ENCODE data around the gene FXYD6.

DNA sequence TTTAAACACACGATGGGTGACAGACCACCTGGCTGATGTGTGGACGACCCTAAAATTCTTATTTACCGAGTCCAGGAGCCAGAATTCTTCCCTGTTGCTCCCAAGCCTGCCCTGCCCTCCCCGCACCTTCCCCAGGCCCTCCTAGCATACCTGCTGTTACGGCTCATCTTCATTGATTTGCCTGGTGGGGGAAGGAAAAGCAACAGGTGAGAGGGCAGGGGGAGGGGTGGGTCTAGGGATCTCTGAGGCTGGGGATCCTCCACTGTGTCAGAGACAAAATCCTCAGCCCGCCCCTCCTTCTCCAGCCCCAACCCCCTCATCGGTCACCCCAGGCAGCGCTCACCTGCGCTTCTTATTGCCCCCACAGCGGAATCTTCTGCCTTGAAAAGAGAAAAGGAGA, 55.9 kb downstream of the FXYD6 start:
- TF ChIP-seq, protein P1, sequence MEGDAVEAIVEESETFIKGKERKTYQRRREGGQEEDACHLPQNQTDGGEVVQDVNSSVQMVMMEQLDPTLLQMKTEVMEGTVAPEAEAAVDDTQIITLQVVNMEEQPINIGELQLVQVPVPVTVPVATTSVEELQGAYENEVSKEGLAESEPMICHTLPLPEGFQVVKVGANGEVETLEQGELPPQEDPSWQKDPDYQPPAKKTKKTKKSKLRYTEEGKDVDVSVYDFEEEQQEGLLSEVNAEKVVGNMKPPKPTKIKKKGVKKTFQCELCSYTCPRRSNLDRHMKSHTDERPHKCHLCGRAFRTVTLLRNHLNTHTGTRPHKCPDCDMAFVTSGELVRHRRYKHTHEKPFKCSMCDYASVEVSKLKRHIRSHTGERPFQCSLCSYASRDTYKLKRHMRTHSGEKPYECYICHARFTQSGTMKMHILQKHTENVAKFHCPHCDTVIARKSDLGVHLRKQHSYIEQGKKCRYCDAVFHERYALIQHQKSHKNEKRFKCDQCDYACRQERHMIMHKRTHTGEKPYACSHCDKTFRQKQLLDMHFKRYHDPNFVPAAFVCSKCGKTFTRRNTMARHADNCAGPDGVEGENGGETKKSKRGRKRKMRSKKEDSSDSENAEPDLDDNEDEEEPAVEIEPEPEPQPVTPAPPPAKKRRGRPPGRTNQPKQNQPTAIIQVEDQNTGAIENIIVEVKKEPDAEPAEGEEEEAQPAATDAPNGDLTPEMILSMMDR (IDR thresholded peaks at IDR 0.05), result no peak
- no peak for TF ChIP-seq EZH2 (IDR thresholded peaks at IDR 0.05)
- TF ChIP-seq EZH2phosphoT487 (IDR thresholded peaks at IDR 0.05), result no peak

Data from neural progenitor cell (in vitro differentiated cells).